Mesenchymal stem cell (in vitro differentiated cells and primary cell): ENCODE results near the gene CLDN19.

Source experiments
- DNase-seq: peaks from one replicate; pipeline ENCODE4 v3.0.0-alpha.2; 2013
- H2AFZ ChIP-seq: one replicate; pipeline ENCODE4 v1.6.1; 2013; ENCODE audit warnings: low read depth, mild to moderate bottlenecking, control low read depth, inconsistent platforms, low read length, moderate library complexity
- H2AK5ac ChIP-seq: 2 replicates; pipeline ENCODE4 v1.6.1; 2013; ENCODE audit warnings: low read length, moderate library complexity, mild to moderate bottlenecking, inconsistent platforms; ENCODE audit not compliant: severe bottlenecking
- H2BK120ac ChIP-seq: one replicate; pipeline ENCODE4 v1.6.1; 2013; ENCODE audit warnings: low read depth, mild to moderate bottlenecking, inconsistent platforms, low read length, moderate library complexity
- H2BK12ac ChIP-seq, 2 experiments: one replicate each; pipeline ENCODE4 v1.6.1; 2013; ENCODE audit warnings: inconsistent platforms in 2 of 2, low read length in 2 of 2, mild to moderate bottlenecking in 2 of 2, moderate library complexity in 2 of 2, control low read depth in 1 of 2
- H2BK15ac ChIP-seq: one replicate; pipeline ENCODE4 v1.6.1; 2013; ENCODE audit warnings: mild to moderate bottlenecking, low read depth, inconsistent platforms; ENCODE audit not compliant: poor library complexity, severe bottlenecking
- H2BK5ac ChIP-seq: 2 replicates; pipeline ENCODE4 v1.6.1; 2013; ENCODE audit warnings: low read depth, mild to moderate bottlenecking, low read length, control low read depth, inconsistent platforms; ENCODE audit not compliant: poor library complexity, severe bottlenecking
- H3K14ac ChIP-seq, 2 experiments: one replicate each; pipeline ENCODE4 v1.6.1; 2013; ENCODE audit warnings: inconsistent platforms in 2 of 2, low read length in 2 of 2, control low read depth in 1 of 2, mild to moderate bottlenecking in 1 of 2, moderate library complexity in 1 of 2
- H3K18ac ChIP-seq, 2 experiments: one replicate each; pipeline ENCODE4 v1.6.1; 2013; ENCODE audit warnings: inconsistent platforms in 2 of 2, low read length in 2 of 2, control low read depth in 1 of 2, low read depth in 1 of 2, mild to moderate bottlenecking in 1 of 2
- H3K23ac ChIP-seq, 2 experiments: one replicate each; pipeline ENCODE4 v1.6.1; 2013; ENCODE audit warnings: inconsistent platforms in 2 of 2, low read length in 2 of 2, mild to moderate bottlenecking in 2 of 2, moderate library complexity in 2 of 2, control low read depth in 1 of 2
- H3K27ac ChIP-seq: 2 replicates; pipeline ENCODE4 v1.5.1; 2013; ENCODE audit warnings: mild to moderate bottlenecking, moderate library complexity, low read length, control low read depth, inconsistent platforms; ENCODE audit not compliant: poor library complexity, severe bottlenecking
- H3K27me3 ChIP-seq, 2 experiments: 2 replicates each; pipeline versions ENCODE4 v1.6.1 to v1.7.0; 2013; ENCODE audit warnings: low read length in 2 of 2, mild to moderate bottlenecking in 2 of 2, moderate library complexity in 2 of 2, control low read depth in 1 of 2, inconsistent platforms in 1 of 2; ENCODE audit not compliant: control insufficient read depth in 1 of 2, insufficient read depth in 1 of 2
- H3K36me3 ChIP-seq, 2 experiments: 2 replicates each; pipeline versions ENCODE4 v1.6.1 to v1.7.0; 2013; ENCODE audit warnings: low read length in 2 of 2, control low read depth in 1 of 2, inconsistent platforms in 1 of 2, low read depth in 1 of 2, mild to moderate bottlenecking in 1 of 2; ENCODE audit not compliant: insufficient read depth in 2 of 2, control insufficient read depth in 1 of 2
- H3K4ac ChIP-seq, 2 experiments: one replicate each; pipeline ENCODE4 v1.6.1; 2013; ENCODE audit warnings: inconsistent platforms in 2 of 2, low read length in 2 of 2, mild to moderate bottlenecking in 2 of 2, moderate library complexity in 2 of 2, control low read depth in 1 of 2, low read depth in 1 of 2
- H3K4me1 ChIP-seq: 2 replicates; pipeline ENCODE4 v1.6.1; 2013; ENCODE audit warnings: low read depth, low read length, control low read depth; ENCODE audit not compliant: control insufficient read depth, insufficient read depth
- H3K4me2 ChIP-seq: 2 replicates; pipeline ENCODE4 v1.6.1; 2013; ENCODE audit warnings: low read length, mild to moderate bottlenecking, inconsistent platforms; ENCODE audit not compliant: poor library complexity, severe bottlenecking
- H3K4me3 ChIP-seq, 2 experiments: 2 replicates each; pipeline versions ENCODE4 v1.5.1 to v1.7.0; 2013; ENCODE audit warnings: low read length in 2 of 2, mild to moderate bottlenecking in 2 of 2, control low read depth in 1 of 2, low read depth in 1 of 2; ENCODE audit not compliant: insufficient read depth in 1 of 2
- H3K79me1 ChIP-seq: replicated peaks from 2 replicates; pipeline ENCODE4 v1.6.1; 2013; ENCODE audit warnings: mild to moderate bottlenecking, control low read depth, low read length, inconsistent platforms; ENCODE audit not compliant: poor library complexity, severe bottlenecking
- H3K9ac ChIP-seq: 2 replicates; pipeline ENCODE4 v1.7.0; 2013; ENCODE audit warnings: mild to moderate bottlenecking, low read length, moderate library complexity
- H3K9me3 ChIP-seq: 2 replicates; pipeline ENCODE4 v1.7.0; 2013; ENCODE audit warnings: mild to moderate bottlenecking, low read length; ENCODE audit not compliant: control insufficient read depth
- H4K8ac ChIP-seq: one replicate; pipeline ENCODE4 v1.6.1; 2013; ENCODE audit warnings: inconsistent platforms, mild to moderate bottlenecking, low read length, moderate library complexity
- H4K91ac ChIP-seq: one replicate; pipeline ENCODE4 v1.6.1; 2013; ENCODE audit warnings: mild to moderate bottlenecking, low read length, inconsistent platforms
- WGBS: methylation state at CpG from one replicate; pipeline ENCODE4 v1.1.7; 2013; ENCODE audit warnings: mixed read lengths; 5-methylcytosine and 5-hydroxymethylcytosine counted together

The CLDN19 gene

DNA sequence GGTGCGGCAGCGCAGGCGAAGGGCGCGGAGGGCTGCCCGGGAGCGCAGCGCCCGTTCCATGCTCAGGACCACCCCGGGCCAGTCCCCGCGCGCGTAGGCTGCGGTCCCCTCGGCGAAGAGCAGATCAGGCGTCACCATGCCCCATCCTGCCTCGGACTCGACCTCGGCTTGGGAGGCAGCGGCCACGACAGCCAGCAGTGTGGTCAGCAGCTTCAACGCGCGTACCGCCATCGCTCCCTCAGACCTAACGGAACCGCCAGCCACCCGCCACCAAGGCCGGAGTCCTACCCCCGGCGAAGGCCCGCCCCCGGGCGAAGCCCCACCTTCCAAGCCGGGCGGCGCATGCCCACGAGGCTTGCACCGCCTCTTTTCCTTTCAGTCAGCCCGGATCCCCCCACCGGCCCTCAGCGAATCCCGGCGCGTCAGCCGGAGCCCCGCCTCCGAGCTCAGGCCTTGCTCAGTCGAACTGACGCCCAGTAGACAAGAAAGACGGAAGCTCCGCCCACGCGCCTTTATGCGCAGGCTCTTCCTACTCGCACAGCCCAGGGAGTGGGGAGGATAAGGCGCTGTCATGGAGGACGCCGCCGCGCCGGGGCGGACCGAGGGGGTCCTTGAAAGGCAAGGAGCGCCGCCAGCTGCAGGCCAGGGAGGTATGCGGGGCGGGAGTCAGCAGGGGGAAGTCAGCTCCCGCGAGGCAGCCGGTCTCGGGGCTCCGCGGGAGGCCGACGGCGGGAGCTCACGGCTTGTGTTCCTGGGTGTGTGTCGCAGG, 26.9 kb upstream of the CLDN19 start, which contains the start of the genes C1orf50 and P3H1:
C1orf50 (plus strand) TSS at position 509 of the 769 bp plus-strand sequence; CDS start at position 572, 63 bp downstream.
P3H1 (minus strand) TSS at position 288 of the 769 bp plus-strand sequence; CDS start at position 231, 57 bp downstream.
- H3K9me3 ChIP-seq, result no peaks in the 10 kb centered on the region
- DNase-seq, result peak; percentile 99
- H3K4me2 ChIP-seq, result peak within 1 kb of the TSS; percentile 78
- H2BK12ac ChIP-seq, result peak within 1 kb of the TSS in 1 of 2 experiments; percentile 11
- H3K4me3 ChIP-seq, result peak within 1 kb of the TSS; percentile 95 to 98
- H3K4ac ChIP-seq, result peak within 1 kb of the TSS; percentile 15 to 93
- peak within 1 kb of the TSS; percentile 59 to 98 for H3K18ac ChIP-seq
- H2AK5ac ChIP-seq, result no peak within 1 kb of the TSS
- peak within 1 kb of the TSS; percentile 73 for H2BK15ac ChIP-seq
- peak within 1 kb of the TSS; percentile 66 for H4K8ac ChIP-seq
- H3K4me1 ChIP-seq, result peaks cover 5% of the 10 kb centered on the region
- H4K91ac ChIP-seq, result peak within 1 kb of the TSS; percentile 20
- under 1% methylated on average over 72 of the region's 82 CpGs for WGBS
- H2AFZ ChIP-seq, result peak within 1 kb of the TSS; percentile 96
- peak within 1 kb of the TSS; percentile 58 for H3K27ac ChIP-seq
- peaks cover 8 to 11% of the 10 kb centered on the region in 2 experiments for H3K36me3 ChIP-seq
- H3K9ac ChIP-seq, result peak within 1 kb of the TSS; percentile 96
- peak within 1 kb of the TSS; percentile 73 for H2BK120ac ChIP-seq
- H3K27me3 ChIP-seq, result no peaks in the 10 kb centered on the region
- H3K14ac ChIP-seq, result peak within 1 kb of the TSS in 1 of 2 experiments; percentile 100
- peak within 1 kb of the TSS in 1 of 2 experiments; percentile 99 for H3K23ac ChIP-seq
- no peak within 1 kb of the TSS for H2BK5ac ChIP-seq
- peaks cover 17% of the 10 kb centered on the region for H3K79me1 ChIP-seq

DNA sequence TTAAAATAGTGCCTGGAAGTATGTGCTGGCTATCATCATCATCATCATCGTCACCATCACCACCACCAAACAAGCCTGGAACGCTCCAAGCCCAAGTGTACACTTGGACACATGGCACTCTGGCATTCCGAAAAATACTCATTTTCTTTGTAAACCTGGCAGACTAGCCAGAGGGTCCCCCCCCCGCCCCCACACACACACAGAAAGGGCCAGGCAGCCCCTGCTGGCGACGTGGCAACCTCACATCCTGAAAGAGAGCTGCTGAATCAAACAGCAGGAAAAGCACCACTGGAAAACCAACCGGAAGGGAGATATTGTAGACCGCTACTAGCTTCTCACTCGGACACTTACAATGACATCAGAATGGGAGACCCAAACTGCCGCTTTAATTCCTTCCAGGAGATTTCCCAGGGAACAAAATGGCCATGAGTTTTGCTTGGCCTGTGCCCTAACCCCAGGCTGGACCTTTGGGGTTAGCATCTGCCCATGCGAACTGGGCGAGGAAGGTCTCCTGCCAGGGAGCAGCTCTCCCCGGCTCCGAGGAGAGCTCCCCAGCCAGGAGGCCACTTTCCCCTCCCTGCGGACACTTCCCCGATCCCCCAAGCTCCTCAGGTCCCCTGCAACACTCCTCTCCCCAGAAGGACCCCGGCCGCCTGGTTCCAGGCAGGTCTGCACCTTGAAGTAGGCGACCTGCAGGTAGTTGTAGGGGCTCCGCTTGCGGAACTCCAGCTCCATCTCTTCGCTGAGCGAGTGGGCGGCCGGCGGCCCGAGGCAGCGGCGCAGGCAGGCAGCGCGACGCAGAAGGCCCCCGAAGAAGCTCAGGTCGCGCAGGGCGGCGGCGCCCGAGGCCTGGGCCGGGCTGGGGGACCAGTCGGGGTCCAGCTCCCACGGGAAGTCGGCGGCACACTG, 26.1 kb upstream of the CLDN19 start:
- Histone ChIP-seq H3K18ac (peak overlapping the region; percentile 59 to 98), H3K4me1 (peaks cover 5% of the 10 kb centered on the region), H2BK120ac (no peak overlapping the region), H4K91ac (peak overlapping the region; percentile 20), H3K4ac (peak overlapping the region; percentile 15 to 89), H3K27ac (peak overlapping the region; percentile 58), H2BK15ac (peak overlapping the region; percentile 68), H2AK5ac (no peak overlapping the region), H2BK12ac (peak overlapping the region in 1 of 2 experiments; percentile 11), H4K8ac (peak overlapping the region; percentile 66), H3K27me3 (no peaks in the 10 kb centered on the region), H3K4me3 (peak overlapping the region; percentile 95 to 98), H3K79me1 (peaks cover 17% of the 10 kb centered on the region), H3K4me2 (peak overlapping the region; percentile 78), H3K23ac (peak overlapping the region in 1 of 2 experiments; percentile 99), H3K14ac (peak overlapping the region in 1 of 2 experiments; percentile 100), H3K9ac (peak overlapping the region; percentile 96), H3K36me3 (peaks cover 11 to 20% of the 10 kb centered on the region in 2 experiments), H2BK5ac (no peak overlapping the region), H2AFZ (peak overlapping the region; percentile 80), H3K9me3 (no peaks in the 10 kb centered on the region)
- 2% methylated on average over 38 of the region's 44 CpGs for WGBS
- DNase-seq, result peak; percentile 91

DNA sequence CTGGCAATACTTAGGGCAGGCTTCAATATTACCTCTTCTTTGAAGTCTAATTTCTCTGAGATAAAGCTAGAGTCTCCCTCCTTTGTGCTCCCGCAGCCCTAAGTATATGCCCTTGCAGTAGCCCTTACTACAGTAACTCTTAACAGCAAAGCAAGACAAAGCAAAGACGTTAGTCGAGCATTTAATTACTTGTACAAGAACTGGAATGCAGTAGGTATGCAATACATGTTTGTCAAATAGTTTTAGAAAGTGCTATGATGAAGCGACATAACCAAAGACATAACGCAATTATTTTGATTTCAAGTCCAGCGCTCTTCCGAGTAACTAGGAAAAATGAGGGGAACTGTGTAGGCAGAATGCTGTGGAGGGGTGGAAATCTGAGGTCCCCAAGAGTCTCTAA, 25.2 kb upstream of the CLDN19 start:
- Histone ChIP-seq H3K9ac (peak overlapping the region; percentile 96), H2BK5ac (no peak overlapping the region), H4K8ac (no peak overlapping the region), H3K4me3 (peak overlapping the region; percentile 95 to 98), H3K4ac (no peak overlapping the region), H2AK5ac (no peak overlapping the region), H3K36me3 (peaks cover 19 to 21% of the 10 kb centered on the region in 2 experiments), H3K18ac (no peak overlapping the region), H2BK15ac (no peak overlapping the region), H4K91ac (no peak overlapping the region), H3K23ac (no peak overlapping the region), H3K4me2 (peak overlapping the region; percentile 78), H3K27ac (peak overlapping the region; percentile 58), H3K79me1 (peaks cover 14% of the 10 kb centered on the region), H3K27me3 (no peaks in the 10 kb centered on the region), H2BK12ac (no peak overlapping the region), H3K4me1 (peaks cover 5% of the 10 kb centered on the region), H2AFZ (no peak overlapping the region), H3K9me3 (no peaks in the 10 kb centered on the region), H3K14ac (no peak overlapping the region), H2BK120ac (no peak overlapping the region)
- 43% methylated on average over 6 of the region's 7 CpGs for WGBS
- no peak for DNase-seq
